Hypothalamus (tissue), 51 donors: ENCODE measurements around the gene TRABD2B.

Experiments
- DNase-seq, 51 donors: peaks; one replicate each; lab custom pipeline; 2025; lab: John Stamatoyannopoulos, UW

TRABD2B gene

DNA sequence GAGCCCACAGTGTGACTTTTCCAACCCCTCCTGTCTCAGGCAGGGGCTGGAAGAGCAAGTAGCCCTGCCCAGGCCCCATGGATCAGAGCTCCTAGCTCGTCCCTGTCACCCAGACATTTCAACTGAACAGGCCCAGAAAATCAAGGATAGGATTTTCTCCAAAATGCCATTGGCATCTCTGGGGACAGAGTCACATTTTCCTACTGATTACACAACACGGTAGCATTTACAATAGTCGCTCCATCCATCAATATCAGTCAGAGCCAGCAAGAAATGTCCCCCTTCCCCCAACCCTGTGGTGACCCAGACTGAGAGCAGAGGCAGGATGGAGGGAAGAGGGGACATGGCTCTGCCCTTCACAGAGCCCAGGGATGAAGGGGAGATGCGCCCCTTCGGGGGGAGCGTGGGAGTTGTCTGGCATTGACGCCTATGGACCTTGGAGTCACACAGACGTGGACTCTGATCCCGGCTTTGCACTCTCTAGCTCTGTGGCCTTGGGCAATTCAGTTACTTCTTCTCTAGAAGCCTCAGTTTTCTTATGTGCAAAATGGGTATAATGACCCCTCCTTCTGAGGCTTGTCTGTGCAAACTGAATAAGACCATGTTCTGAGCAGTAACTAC, 283.7 kb downstream of the TRABD2B start:
- no peak for DNase-seq

DNA sequence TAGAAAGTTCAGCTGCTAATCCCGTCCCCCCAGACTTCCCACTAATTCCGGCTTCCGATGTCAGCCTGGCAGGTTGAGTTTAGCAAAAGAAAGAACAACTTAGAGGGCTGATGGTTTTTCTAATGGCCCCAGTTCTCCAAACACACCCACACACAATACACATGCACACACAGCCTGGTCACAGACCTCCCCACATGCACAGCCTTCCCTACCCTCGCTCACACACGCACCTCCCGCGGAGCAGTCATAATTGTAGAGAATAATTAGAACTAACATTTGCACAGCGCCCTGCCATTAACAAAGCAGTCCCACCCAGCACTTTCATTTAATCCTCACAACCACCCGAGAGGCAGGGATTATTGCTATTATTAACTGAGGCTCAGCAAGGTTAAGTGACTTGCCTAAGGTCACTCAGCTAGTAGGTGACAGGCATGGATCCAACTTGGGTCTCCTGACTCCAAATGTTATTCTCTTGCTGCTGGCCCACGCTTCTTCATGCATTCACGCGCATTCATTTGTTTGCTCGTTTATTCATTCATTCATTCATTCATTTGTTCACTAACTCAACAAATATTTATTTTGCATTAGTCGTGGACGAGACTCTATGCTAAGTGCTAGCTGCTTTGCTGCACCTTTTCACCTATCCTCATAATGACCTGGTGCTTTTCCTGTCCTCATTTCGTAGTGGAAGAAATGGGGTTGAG, 284.4 kb downstream of the TRABD2B start:
- DNase-seq: no peak

DNA sequence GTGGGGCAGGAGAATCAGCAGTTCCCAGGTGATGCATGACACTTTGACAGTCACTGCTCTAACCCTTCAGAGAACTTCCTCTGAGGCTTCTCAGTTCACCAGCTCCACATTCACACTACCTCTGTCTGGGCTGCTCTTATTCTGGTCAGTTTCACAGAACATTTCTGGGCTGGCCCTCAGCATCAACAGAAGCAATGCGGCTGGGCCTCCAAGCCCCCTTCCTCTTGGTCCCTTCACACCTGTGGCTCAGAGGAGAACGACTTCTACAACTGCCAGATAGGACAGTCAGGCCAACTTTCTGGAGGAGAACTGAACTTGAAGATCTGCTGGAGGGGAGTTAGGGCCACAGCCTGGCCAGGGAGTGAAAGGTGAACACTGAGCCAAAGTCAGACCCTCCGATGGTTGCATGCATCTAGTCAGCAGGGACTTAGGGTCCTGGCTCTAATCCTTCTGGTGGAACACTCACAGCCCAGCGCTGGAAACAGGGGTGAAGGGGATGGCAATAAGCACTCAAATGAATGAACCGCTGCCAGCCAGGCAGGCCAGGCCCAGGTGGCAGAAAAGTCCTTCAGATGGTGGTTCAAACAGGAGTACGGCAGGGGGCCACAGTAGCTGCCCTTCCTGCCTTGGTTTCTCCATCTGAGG, 285.2 kb downstream of the TRABD2B start:
- no peak for DNase-seq

DNA sequence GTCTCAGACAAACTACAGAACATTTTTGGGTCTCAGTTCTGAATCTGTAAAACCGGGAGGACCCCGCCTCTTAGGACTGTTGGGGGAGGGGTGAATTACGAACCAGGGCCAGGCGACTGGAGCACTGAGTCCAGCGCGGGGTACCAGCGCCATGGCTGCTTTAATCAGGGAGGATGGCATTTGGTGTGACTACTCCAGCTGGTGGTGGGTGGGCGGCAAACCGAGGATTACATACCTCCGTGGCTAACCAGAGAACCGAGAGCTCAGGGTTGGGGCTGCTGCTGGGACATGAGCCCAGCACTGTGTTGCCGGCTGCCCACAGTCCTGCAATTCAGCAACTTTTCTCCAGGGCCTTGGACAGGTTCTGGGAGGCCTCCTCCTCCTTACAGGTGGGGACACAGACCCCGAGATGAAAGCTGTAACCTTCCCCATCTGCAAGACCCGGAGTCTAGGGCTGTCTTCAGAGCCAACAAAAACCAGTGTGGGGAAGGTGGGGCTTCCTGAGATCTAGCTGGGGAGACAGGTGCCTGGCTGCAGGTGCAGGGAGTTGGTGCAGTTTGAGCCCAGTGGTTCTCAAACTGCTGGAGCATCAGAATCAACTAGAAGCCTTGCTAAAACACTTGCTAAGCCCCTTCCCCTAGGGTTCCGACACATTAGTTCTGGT, 285.9 kb downstream of the TRABD2B start:
- DNase-seq: no peak
